ENCODE measurements around the gene CYP26C1.

The CYP26C1 gene

DNA sequence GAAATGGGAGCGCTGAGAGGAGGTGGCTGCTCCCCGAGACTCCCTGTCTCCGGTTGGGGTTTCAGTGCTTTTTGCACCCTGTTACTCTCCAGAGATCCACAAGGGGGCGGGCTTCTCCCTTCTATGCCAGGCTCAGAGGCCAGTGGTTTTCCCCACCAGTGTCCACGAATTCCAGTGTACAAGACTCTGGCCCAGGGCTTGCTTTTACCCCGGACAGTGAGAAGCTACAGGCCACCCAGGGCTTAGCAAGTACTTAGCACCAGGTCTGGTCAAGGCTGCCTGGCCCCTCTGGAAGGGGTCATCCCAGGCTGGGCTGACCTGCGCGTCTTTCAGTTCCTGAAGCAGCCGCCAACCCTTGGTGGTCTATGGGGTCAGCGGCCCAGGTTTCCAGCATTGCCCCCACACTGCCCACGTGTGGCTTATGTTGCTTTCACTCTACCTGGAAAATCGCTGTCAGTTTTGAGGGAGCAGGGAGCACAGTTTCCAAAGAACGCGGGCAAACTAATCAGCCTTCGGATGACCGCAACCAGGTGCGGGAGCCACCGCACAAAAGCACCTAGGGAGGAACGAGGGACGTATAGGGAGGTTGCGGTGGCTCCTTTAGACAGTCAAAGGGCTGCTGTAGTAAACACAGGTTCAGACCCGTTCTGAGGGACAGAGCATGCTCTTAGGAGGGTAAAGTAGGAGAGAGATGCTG, 19.9 kb downstream of the CYP26C1 start:
- TF ChIP-seq CTCF (IDR thresholded peaks at IDR 0.05; ENCODE audit: control insufficient read depth, extremely low read depth, insufficient read depth), result peak; percentile 80
- no peak for DNase-seq (ENCODE audit: low read depth)
- H3K4me3 ChIP-seq (ENCODE audit: low read depth, low read length), result no peak overlapping the region

- DNase-seq (ENCODE audit: low read depth), result no peak
- no peak for TF ChIP-seq CTCF (IDR thresholded peaks at IDR 0.05; ENCODE audit: control insufficient read depth, extremely low read depth, insufficient read depth)
- no peak overlapping the region for H3K4me3 ChIP-seq (ENCODE audit: low read depth, low read length)
Observed at GRCh38 chr10:93081318-93081717, 20.7 kb downstream of the CYP26C1 start.

DNA sequence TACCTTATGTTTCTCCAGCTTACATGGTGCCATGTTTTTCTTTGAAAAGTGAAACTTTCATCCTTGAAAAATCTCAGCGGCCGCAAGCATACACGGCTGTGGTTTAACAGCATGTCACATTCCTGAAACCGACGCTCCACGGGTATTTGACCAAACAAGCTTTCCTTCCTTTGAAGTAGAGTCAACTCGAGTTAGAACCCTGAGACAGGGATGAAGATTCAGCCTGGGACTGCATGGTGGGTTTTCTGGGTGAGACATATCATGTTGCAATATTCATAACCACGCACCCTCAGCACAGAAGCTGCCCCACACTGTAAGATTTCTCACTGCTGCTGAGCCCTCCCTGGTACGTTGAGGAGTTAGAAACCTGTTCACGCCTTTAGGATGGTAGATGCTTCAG, 21.2 kb downstream of the CYP26C1 start:
- H3K4me3 ChIP-seq (ENCODE audit: low read depth, low read length), result no peak overlapping the region
- DNase-seq (ENCODE audit: low read depth), result no peak
- TF ChIP-seq CTCF (IDR thresholded peaks at IDR 0.05; ENCODE audit: control insufficient read depth, extremely low read depth, insufficient read depth), result no peak

DNA sequence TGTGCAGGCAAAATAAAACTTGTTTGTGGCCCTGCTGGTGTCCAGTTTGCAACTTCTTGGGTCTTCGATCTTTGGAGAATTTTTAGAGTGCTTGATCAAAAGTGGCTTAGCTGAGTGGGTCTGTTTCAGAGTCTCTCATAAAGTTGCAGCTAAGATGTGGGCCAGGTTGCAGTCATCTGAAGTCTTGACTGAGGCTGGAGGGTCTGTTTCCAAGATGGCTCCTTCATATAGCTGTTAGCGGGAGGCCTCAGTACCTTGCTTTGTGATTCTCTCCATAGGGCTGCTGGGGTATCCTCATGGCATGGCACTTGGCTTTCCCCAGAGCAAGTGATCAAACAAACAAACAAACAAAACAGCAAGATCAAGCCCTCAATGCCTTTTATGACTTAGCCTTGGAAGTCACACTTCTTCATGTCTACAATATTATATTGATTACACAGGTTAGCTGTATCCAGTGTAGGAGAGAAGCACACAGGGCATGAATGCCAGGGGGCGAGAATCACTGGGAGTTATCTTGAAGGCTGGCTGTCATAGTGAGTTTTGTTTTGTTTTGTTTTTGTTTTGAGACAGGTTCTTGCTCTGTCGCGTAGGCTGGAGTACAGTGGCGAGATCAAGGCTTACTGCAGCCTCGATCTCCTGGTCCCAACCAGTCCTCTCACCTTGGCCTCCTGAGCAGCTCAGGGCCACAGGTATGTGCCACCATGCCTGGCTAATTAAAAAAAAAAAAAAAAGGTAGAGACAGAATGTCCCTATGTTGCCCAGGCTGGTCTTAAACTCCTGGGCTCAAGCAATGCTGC, 23.3 kb downstream of the CYP26C1 start:
- TF ChIP-seq CTCF (IDR thresholded peaks at IDR 0.05; ENCODE audit: control insufficient read depth, extremely low read depth, insufficient read depth), result no peak
- no peak overlapping the region for H3K4me3 ChIP-seq (ENCODE audit: low read depth, low read length)
- DNase-seq (ENCODE audit: low read depth), result no peak

DNA sequence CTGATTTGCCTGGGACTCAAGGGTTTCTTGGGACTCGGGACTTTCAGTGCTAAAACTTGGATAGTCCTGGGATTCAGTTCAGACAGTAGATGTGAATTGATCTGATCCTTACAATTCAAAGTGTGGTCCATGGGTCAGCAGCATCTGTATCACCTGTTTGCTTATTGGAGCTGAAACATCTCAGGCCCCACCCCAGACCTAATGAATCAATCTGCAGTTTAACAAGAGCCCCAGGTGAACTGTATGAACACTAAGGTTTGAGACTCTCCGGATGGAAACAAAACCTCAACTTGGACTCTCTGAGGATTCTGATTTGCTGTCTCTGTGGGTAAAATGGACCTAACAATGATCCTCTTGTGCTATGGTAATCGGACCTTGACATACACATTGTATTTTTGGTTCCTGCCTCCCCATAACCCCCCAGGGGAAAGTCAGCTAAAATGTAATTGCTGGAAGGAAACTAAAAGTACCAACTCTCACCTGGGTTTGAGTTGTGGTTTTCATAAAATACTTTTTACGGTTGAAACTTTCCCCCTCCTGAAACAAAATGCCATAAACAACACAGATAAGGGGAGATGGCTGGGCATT, 24.8 kb downstream of the CYP26C1 start:
- TF ChIP-seq CTCF (IDR thresholded peaks at IDR 0.05; ENCODE audit: control insufficient read depth, extremely low read depth, insufficient read depth), result no peak
- no peak for DNase-seq (ENCODE audit: low read depth)
- no peak overlapping the region for H3K4me3 ChIP-seq (ENCODE audit: low read depth, low read length)

- TF ChIP-seq CTCF (IDR thresholded peaks at IDR 0.05; ENCODE audit: control insufficient read depth, extremely low read depth, insufficient read depth), result no peak
- H3K4me3 ChIP-seq (ENCODE audit: low read depth, low read length), result no peak overlapping the region
- no peak for DNase-seq (ENCODE audit: low read depth)
Observed at GRCh38 chr10:93086289-93086688, 25.7 kb downstream of the CYP26C1 start.

Data from LNCaP clone FGC (cell line).